HG03108 (cell line): Measurements from ENCODE around the gene CIB4.

ENCODE experiments used
- ATAC-seq: cut with Tn5 transposase; IDR thresholded peaks from one replicate; pipeline ENCODE4 v1.9.1; 2021; ENCODE audit warnings: moderate library complexity; ENCODE audit not compliant: unreplicated experiment

The CIB4 gene

DNA sequence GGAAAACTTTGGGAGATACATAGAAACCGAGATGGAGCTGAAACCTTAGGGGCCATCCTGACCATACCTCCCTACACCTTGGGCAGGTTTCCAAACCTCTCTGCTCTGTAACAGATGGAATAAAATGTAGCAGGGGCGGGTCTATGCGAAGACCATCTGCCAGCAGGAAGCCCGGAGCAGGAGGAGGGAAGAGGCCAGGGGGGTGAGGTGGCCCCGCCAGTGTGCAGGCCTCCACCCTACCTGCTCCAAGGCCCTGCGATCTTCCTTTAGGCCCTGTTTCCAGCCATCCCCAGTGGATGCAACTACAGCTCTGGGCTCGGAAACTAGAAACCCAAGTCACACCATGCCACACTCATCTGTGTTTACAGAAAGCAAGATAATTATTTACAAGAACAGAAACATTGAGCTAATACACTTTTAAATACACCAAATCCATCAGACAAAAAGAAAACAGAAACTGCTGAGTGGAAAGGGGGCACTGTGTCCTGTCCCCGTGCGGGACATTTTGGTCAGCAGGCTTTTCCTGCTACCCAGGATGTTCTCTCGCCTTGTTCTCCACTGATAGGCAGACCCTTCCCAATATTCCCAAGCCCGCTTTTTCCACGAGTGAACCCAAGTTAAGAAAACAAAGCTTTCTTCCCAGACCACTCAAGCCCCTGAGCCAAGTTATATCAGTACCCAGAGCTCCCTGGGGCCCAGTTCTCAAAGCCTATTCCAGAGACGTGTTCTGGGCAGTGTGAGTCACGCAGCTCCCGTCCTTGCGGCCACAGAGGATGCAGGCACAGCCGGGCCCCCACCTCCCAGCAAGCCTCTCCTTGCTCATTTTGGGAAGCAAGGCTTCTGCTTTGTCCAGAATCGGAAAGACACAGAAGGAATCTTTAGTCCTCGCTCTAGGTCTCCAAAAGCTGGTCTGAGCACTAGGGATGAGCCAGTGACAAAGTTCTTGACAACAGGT, 17.3 kb downstream of the CIB4 start:
- no peak for ATAC-seq

DNA sequence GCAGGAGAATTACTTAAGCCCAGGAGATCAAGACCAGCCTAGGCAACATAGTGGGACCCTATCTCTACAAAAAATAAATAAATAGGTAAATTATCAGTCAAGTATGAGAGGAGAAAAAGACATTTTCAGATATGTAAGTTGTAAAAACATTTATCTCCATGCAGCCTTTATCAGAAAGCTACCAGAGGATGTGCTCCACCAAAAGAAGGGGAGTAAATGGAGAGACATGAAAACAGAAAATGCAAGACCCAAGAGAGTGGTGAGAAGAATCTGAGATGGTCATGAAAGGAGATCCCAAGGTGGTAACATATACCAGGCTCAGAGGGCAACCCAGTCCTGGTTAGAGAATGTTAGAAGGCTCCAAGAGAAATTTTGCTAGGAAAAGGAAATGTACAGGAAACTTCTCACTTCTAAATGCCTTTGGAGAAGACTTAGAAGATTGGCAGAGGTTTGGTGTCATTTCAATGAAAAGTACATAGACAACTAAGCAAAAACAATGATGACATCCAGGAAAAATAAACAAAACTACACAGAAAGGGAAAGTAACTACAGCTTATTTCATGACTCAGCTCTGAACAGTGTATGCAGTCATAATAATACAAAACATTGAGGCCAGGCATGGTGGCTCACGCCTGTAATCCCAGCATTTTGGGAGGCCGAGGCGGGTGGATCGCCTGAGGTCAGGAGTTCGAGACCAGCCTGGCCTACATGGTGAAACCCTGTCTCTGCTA, 19.5 kb downstream of the CIB4 start:
- ATAC-seq: no peak

DNA sequence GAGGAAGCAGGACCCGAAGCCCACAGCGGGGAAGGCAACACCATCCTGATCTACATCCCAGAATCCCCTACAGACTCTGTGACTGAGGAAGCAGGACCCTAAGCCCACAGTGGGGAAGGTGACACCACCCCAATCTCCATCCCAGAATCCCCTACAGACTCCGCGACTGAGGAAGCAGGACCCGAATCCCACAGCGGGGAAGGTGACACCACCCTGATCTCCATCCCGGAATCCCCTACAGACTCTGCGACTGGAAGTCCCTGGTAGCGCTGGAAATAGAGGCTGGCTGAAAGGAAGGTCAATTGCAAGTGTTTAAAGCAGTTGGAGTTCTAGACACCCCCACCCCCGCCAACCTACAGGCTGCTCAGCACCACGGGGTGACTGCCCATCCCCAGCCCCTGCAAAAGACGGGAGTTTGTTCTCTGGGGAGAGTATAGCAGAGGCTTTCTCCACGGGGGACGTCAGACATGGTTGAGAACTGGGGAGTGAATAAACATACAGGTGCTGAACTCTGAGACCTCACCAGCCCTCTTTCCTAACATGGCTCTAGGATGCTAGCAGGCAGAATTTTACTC, 21.0 kb downstream of the CIB4 start:
- no peak for ATAC-seq

DNA sequence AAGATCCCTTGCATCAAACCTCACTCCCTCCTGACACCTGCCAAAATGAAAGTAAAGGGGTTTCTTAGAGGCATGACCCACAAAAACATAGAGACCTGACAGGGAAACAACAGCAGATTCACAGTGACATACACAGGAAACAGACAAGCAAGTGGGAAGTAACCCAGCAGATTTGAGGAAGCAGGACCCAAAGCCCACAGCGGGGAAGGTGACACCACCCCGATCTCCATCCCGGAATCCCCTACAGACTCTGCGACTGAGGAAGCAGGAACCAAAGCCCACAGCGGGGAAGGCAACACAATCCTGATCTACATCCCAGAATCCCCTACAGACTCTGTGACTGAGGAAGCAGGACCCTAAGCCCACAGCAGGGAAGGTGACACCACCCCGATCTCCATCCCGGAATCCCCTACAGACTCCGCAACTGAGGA, 21.6 kb downstream of the CIB4 start:
- no peak for ATAC-seq

DNA sequence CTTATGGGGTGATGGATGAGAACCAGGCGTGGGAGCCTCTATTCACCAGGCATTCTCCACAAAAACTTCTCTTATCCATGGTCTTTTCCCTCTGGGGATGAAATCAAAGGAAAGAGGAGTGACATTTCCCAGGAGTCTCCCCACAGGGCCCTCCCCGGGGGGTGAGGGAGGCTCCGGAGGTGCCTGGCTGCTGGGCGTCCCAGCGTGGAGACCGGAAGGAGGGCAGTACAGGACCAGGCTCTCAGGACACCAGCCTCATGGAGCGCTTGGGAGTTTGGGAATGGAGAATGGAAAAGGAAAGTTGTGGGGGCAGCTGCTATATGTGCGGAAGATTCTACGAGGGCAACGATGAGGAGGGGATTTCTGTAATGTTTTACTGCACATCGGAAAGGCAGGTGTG, 22.1 kb downstream of the CIB4 start:
- ATAC-seq: no peak

DNA sequence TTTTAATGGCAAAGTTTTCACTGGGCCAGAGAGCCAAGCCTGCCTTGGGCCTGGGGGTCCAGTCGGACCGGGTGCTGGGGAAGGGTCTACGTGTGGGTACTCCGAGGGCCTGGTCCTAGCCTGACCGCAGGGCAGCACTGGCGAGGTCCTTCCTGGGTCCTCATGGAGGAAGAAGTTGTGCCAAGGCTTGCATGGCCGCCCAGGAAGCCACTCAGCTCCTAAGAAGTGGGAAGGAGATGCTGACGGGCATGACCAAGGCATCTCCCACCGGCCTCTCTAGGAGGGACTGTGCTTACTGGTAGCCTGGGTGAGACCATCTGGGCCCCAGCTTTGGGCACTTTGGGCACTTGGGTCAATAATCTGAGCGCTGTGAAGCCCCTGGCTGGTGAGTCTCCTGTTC, 22.6 kb downstream of the CIB4 start:
- ATAC-seq: no peak

DNA sequence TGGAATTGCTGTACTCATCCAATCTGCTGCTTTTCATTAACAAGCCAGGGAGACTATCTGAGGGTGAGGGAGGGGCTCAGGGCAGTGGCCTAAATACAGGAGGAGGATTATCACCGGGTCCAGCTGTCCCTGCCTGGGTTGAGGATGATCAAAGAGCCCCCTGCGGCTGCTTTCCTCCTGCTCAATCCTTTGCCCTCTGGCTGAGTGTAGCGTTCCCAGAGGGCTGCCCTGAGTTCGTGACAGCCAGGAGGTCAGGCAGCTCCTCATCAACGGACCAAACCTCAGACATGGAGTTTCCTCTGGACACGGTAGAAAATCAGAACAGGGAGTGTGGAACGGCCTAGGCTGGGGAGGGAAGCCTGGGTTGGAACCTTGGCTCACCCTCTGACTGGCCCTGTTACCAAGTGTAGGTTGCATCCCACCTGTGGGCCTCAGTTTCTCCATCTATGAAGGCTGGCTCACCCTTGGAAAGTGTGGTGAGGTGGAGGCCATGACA, 23.5 kb downstream of the CIB4 start:
- ATAC-seq: no peak

DNA sequence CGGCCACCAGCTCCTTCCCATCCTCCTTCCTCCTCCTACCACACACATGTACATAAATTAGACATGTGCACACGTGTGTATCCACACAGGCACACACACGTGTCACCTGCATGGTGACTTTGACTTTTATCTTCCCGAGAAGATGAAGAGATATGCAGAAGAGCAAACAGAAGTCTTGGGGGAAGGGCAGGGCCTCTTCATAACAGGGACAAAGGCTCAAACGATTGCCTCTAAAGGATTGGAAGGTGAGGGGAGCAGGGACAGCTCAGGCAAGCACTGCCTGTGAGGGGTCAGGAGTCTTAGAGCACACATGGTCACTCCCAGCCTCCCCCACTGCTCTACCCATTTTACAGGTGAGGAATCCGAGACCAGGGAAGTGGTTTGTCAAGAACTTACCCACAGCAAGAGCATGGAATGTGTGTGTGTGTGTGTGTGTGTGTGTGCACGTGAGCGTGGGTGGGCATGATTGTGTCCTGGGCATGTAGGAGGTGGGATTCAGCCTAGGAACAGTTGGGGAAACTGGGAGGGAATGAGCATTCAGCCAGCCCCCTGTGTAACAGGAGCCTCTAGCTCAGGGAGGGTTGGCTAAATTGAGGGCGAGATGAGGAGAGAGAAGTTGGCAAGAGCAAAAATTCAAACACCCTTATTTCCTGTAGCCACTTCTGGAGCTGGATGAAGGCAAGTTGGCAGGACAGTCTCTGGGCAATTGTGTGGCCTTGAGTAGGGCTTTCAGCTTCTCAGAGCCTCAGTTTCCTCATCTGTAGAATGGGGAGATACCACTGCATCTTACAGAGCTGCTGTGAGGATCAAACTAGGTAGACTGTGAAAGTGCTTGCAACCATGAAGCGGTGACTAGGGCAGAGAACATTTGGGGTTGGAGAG, 24.2 kb downstream of the CIB4 start:
- no peak for ATAC-seq

DNA sequence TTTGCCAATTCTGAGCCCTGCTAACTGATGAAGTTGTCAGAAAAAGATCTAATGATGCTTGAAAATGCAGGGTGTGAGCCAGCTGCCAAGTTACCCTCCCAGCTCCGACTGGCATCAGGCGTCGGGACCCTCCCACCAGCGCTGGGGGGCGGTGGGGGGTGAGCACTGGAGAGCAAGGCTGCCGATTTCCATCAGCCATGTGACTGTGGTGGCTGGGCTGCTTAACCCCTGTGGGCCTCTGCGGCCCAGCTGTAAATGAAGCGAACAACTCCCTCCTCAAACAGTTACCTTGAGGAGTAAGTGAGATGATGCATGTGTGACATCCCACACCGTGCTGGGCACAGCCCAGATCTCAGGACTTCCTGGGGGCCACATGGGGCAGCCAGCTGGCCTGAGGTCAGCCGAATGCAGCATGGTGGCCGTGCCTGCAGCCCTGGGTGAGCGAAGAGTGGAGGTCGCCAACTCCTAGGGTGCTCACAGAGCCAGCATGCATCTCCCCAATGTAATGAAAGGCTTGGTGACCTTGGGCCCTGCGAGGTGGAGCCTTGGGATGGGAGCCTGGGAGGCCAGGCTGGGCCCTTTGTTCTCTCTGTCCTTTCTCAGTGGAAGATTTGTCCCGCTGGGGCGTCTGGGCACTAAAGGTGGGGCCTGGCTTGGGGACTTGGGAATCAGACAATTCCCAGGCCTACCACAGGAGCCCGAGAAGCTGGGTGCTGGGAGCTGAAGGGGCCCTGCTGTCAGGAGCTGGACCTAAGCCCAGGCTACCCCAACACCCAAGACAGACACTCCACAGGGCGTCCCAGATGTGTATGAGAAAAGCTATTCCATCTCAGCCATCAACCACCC, 25.1 kb downstream of the CIB4 start:
- no peak for ATAC-seq

DNA sequence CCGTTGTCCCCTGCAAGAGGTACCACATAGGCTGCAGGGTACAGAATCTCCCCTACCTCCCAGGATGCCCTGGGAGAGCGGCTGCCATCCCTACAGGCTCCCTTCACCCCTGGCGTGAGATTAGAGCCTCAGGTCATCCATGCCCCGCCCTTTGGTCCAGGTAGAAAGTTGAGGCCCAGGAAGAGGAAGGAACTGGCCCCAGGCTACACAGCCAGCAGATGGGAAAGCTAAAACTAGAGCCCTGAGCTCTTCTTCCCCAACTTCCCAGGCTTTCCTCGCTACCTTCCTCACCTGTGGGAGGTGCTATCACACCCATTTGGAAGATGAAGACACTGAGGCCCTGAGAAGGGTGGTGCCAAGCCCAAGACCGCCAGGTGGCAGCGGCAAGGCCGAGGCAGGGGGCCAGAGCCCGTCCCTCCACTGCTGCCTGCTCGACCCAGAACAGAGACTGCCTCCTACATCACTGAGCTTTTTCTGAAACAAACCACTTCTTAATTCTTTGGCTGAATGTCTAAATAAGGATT, 25.8 kb downstream of the CIB4 start:
- ATAC-seq: no peak

DNA sequence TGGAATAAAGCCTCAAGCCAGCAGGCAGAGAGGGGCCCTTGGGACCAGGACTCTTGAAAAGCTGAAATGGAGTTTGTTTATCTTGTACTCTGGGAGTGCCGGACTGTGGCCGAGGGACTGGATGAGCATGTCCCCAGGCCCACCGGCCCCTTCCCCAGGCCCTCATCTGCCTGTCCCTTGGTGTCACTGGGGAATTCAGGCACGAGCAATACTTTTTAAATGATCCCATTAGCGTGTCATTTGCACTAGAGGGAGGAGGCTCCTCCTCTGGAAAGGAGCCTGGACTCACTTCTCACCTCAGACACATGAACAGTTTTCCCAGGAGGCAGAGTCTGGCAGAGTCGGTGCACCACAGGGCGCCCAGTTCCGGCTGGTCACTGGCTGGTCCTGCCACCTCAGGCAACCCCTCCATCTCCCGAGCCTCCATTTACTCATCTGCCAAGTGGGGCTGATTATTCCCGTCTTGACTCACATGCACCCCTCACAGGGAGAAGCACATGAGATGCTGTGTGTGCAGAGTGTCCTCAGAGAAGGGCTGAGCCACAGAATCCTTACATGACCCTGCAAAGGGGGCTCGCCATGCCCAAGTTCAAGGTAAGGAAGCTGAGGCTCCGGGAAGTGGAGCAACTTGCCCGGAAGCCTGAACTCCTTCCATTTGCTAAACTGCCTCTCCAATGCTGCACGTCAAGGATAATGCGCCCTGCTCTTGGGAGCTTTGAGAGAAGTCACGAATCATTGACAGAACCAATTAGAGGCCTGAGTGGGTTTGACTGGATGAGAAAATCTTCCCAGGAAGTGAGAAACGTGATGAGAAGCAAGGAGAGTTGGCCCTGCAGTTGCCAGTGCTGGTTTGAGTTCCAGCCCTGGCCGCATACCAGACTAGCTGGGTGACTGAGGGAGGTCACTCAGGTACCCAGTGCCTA, 26.7 kb downstream of the CIB4 start:
- no peak for ATAC-seq

DNA sequence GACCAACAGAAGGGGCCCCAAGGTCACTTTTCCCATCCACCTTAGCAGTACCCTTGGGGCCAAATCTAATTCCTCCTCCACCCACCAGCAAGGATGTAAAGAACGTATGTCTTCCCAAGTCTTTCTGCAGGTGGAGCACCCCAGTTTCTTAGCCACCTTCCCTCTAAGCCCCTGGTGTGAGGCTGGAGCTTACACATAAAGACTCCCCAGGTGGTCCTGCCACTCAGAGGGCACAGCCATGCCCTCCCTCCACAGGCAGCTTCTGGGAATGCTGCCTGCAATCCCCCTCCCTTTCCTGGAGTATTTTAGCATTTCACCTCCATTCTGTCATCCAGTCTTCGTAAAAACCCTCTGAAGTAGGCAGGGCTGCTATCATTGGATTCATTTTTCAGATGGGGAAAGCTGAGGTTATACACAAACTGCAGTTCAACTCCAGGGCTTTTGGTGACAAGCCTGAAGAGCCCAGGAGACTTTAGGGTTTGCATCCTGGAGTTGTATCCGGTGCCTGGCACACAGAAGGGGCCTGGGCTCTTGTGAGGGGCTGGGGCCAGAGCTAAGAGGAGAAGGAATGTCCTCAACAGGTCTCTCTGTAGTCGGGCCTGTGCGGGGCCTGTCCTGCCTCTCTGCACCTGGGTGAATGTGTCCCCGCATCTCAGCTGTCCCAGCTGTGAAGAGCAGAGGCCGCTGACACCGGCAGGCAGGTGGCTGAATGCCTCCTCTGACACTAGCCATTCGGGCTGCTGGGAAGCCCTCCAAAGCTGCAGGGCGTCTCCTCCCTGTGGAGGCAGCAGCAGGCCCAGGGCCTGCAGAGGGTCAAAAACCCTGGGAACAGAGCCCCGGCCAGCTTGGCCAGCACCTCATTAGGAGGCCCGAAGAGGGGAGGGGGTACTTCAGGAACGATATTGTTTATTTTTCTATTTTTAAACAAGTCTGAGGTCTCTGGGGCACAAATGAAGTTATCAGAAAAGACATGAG, 27.6 kb downstream of the CIB4 start:
- ATAC-seq: no peak

DNA sequence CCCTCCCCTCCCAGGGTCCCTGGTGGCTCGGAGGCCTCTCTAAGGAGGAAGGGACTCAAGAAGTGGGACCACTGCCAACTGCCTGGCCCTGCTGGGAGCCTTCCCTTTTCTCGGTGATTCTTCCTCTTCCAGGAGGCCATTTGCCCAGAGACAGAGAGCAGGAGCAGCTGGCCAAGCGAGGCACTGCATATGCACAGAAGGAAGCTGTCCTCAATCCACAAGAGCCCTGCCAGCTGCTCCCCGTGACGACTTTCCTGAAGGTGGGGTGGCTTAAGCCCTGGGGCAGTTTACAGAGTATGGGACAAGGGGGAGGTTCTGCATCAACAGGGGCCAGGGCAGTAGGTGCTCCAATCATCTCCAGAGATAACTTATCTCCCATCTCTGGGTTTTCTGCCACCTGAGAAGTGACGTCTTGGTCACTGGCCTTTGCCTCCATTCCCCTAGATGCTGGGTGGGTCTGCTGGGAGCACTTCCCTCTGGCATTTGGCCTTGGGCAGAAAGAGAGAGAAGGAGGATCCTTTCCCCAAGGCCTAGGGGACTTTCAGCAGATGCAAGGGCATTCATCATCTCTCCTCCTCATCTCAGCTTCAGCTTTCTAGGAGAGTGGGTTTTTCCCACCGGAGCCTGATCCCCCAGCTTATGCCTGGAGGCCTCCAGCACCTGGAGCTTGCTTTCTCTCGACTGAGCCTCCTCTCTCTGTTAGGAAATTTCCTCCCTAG, 28.5 kb downstream of the CIB4 start:
- no peak for ATAC-seq

DNA sequence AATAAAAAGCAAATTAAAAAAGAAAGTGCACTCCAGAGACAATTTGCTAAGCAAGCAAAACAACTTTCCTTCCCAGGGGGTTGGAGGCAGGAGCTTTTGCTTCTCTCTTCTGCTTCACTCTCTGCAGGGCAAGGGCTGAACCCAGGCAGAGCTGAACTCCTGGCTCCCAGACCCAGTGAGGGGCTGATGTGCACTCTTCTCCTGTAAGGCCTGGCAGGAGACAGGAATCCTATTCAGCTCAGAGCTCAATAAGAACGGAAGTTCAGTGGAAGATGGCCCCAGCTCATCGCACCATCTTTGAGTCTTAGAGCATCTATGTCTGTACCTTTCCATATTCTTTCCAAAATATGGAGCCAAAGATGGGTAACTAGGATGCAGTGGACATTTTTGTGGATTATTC, 29.1 kb downstream of the CIB4 start:
- no peak for ATAC-seq

DNA sequence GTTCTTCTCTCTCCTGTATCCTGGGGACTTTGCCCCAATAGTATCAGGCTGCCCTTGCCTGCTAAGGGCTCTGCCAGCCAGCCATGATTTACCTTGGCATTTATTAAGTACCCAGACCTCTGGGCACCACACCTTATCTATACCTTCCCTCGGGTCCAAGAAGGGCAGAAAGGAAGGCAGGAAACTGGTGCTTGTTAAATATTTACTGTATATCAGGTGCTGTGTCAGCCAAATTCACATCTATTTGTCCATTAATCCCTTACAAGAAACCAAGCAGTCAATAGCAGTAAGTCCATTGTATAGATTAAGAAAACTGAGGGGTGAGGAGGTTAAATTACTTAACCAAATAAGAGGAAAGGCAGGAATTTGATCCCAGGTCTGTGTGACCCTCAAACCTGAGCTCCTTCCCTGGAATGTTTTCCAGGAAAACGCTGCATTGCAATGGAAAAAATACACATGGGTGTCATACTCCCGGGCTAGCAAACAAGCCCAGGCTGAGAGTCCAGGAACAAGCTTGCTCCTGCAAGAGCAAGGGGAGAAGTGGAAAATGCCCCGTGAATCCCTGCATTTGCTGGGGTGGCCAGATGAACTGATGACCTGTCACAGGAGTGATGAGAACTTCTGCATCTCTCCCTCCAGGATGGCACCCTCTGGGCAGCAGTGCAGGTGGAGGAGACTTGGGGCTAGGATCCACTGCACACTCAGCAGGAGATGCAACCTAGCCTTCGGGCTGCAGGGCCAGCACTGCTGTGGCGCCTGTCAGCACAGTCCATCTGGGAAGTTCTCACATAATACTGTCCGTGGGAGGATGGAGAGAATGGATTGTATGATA, 30.4 kb downstream of the CIB4 start:
- no peak for ATAC-seq

DNA sequence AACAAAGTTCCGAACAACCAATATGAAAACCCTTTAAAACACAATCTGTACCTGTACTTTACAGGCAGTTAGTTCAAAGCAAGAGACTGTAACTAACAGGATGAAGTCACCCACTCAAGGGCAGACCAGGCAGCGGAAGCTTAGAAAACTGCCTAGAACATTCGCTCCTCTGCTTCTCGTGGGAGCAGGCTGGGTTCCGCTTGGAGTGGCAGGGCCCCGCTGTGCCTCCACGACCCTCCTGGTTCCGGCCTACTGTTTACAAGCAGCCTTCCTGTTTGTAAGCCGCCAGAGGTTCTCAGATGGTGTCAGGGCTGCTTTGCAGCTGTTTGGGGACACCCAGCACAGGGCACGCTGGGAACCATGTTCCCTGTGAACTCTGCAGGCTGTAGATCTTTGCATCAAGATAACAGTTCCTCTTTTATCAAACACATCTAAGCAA, 31.3 kb downstream of the CIB4 start:
- ATAC-seq: no peak
